Body of pancreas (tissue), 4 donors: Measurements from ENCODE around the gene F8. TPM values are rescaled to one million over a fixed set of nuclear protein-coding genes. Genes with fewer than 3 reads are reported as not detected.

ENCODE experiments used
- ATAC-seq: fragments of 150-250 bp; one replicate; pipeline ENCODE4 v1.9.1; 2016
- DNase-seq, 4 donors: peaks; one replicate each; pipeline ENCODE4 v3.0.0-alpha.2; 2019
- H3K27ac ChIP-seq, 4 donors: fragments of 200-600 bp; sonication (generic); 1 replicate in 3 of 4; 2 replicates in 1 of 4; pipeline versions ENCODE4 v1.5.1 to v1.6.1; 2016 to 2019; ENCODE audit warnings: mild to moderate bottlenecking in 1 of 4, mixed read lengths in 1 of 4, moderate library complexity in 1 of 4
- H3K27me3 ChIP-seq, 2 donors: fragments of 200-600 bp; sonication (generic); one replicate each; pipeline ENCODE4 v1.6.0; 2016; ENCODE audit warnings: mild to moderate bottlenecking in 1 of 2
- H3K36me3 ChIP-seq, 2 donors: fragments of 200-600 bp; sonication (generic); replicated peaks in 1 of 2; 2 replicates each; pipeline ENCODE4 v1.5.1; 2016; ENCODE audit warnings: low read depth in 2 of 2; ENCODE audit not compliant: insufficient read depth in 1 of 2
- H3K4me1 ChIP-seq: fragments of 200-600 bp; sonication (generic); one replicate; pipeline ENCODE4 v1.6.0; 2016
- H3K4me3 ChIP-seq, 2 donors: fragments of 200-600 bp; sonication (generic); 1 replicate in 1 of 2; 2 replicates in 1 of 2; pipeline ENCODE4 v1.5.1; 2016 to 2019
- H3K9me3 ChIP-seq, 3 donors: fragments of 200-600 bp; sonication (generic); 1 replicate in 2 of 3; 2 replicates in 1 of 3; pipeline ENCODE4 v1.5.1; 2016
- POLR2A ChIP-seq, 3 donors: fragments of 450-650 bp; IDR thresholded peaks; one replicate each; pipeline ENCODE4 v1.6.1; 2016; ENCODE audit warnings: antibody characterized with exemption in 3 of 3, mild to moderate bottlenecking in 2 of 3
- WGBS, 2 donors: methylation state at CpG; one replicate each; pipeline ENCODE4 v1.1.5; 2017; 5-methylcytosine and 5-hydroxymethylcytosine counted together
- intact Hi-C: fragments of 100-400 bp; cut with DNase I; formaldehyde crosslinking; loops from one replicate; pipeline ENCODE4 v1.15.1; 2023
- total RNA-seq, 2 donors: library from RNA; depleted of rRNA; stranded (reverse); fragments of >200 nt; gene quantifications; one replicate each; pipeline ENCODE4 v1.1.0, GENCODE V29; 2016
- TF ChIP-seq, protein P1 (sequence below), 7 experiments: fragments of 450-650 bp in 4 of 7; fragments of 200-600 bp in 3 of 7; sonication (generic) in 3 of 7; IDR thresholded peaks; one replicate each; pipeline ENCODE4 v1.5.1; 2016 to 2019; ENCODE audit warnings: antibody characterized with exemption in 7 of 7

F8 gene
- total RNA-seq, 2 donors from 2014 or later = 5.7 to 9.2 TPM

GRCh38 chrX:155046129-155046810 lies 23.7 kb upstream of the F8 start:
- Histone ChIP-seq H3K9me3 (no peaks in the 10 kb centered on the region), H3K27ac (peak overlapping the region in 2 of 4 donors; percentile 40 to 58), H3K4me3 (no peak overlapping the region), H3K4me1 (peaks cover 46% of the 10 kb centered on the region), H3K36me3 (no peaks in the 10 kb centered on the region), H3K27me3 (no peaks in the 10 kb centered on the region)
- TF ChIP-seq POLR2A (IDR thresholded peaks at IDR 0.05) = no peak
- TF ChIP-seq, protein P1, sequence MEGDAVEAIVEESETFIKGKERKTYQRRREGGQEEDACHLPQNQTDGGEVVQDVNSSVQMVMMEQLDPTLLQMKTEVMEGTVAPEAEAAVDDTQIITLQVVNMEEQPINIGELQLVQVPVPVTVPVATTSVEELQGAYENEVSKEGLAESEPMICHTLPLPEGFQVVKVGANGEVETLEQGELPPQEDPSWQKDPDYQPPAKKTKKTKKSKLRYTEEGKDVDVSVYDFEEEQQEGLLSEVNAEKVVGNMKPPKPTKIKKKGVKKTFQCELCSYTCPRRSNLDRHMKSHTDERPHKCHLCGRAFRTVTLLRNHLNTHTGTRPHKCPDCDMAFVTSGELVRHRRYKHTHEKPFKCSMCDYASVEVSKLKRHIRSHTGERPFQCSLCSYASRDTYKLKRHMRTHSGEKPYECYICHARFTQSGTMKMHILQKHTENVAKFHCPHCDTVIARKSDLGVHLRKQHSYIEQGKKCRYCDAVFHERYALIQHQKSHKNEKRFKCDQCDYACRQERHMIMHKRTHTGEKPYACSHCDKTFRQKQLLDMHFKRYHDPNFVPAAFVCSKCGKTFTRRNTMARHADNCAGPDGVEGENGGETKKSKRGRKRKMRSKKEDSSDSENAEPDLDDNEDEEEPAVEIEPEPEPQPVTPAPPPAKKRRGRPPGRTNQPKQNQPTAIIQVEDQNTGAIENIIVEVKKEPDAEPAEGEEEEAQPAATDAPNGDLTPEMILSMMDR (IDR thresholded peaks at IDR 0.05) = no peak
- DNase-seq (peak in 1 of 4 donors; percentile 16), ATAC-seq (peak; percentile 66)
- intact Hi-C loops = no loop called here
- 49 to 50% methylated on average over 6 of the region's 6 CpGs for WGBS, 2 donors

GRCh38 chrX:155035688-155036087 lies 13.2 kb upstream of the F8 start:
- Histone ChIP-seq H3K4me3 (no peak overlapping the region), H3K36me3 (no peaks in the 10 kb centered on the region), H3K9me3 (no peaks in the 10 kb centered on the region), H3K27ac (no peak overlapping the region), H3K4me1 (no peaks in the 10 kb centered on the region), H3K27me3 (no peaks in the 10 kb centered on the region)
- DNase-seq (no peak), ATAC-seq (no peak)
- intact Hi-C loops = no loop called here
- 91 to 92% methylated on average over 4 of the region's 4 CpGs for WGBS, 2 donors
- TF ChIP-seq POLR2A (IDR thresholded peaks at IDR 0.05) = no peak
- TF ChIP-seq, protein P1 (IDR thresholded peaks at IDR 0.05) = no peak

DNA sequence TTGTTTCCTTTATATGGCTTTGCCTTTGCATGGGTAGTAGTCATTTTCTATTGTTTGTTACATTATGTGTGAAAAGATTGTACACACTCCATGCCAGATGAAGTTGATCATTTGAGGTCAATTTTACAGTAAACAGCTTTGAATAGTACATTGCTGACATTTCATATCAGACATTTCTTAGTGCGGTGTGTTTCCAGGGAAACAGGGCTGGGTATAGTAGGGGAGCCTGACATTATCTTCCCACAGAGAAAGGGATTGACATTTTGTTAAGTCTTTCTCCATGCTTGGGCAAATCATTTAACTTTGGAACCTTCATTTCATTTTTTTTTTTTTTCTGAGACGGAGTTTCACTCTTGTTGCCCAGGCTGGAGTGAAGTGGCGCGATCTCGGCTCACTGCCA lies 9.1 kb upstream of the F8 start:
- Histone ChIP-seq H3K27me3 (no peaks in the 10 kb centered on the region), H3K27ac (peak overlapping the region in 2 of 4 donors; percentile 6 to 50), H3K4me1 (no peaks in the 10 kb centered on the region), H3K4me3 (no peak overlapping the region), H3K36me3 (no peaks in the 10 kb centered on the region), H3K9me3 (no peaks in the 10 kb centered on the region)
- WGBS, 2 donors = 38 to 75% methylated on average over 1 to 5 of the region's 5 CpGs
- DNase-seq (no peak), ATAC-seq (no peak)
- intact Hi-C loops = no loop called here
- TF ChIP-seq, protein P1 (IDR thresholded peaks at IDR 0.05) = no peak
- no peak for TF ChIP-seq POLR2A (IDR thresholded peaks at IDR 0.05)

GRCh38 chrX:155028877-155029291 lies 6.4 kb upstream of the F8 start:
- Histone ChIP-seq H3K36me3 (no peaks in the 10 kb centered on the region), H3K27me3 (no peaks in the 10 kb centered on the region), H3K27ac (peak overlapping the region; percentile 87 to 99 (median 96)), H3K9me3 (no peaks in the 10 kb centered on the region), H3K4me3 (no peak overlapping the region), H3K4me1 (peaks cover 18% of the 10 kb centered on the region)
- WGBS, 2 donors = 36 to 58% methylated on average over 2 of the region's 2 CpGs
- TF ChIP-seq, protein P1 (IDR thresholded peaks at IDR 0.05) = no peak
- peak in 2 of 3 donors; percentile 21 to 49 for TF ChIP-seq POLR2A (IDR thresholded peaks at IDR 0.05)
- ATAC-seq = no peak
- DNase-seq = peak in 1 of 4 donors; percentile 18
- intact Hi-C loops = no loop called here

GRCh38 chrX:155028129-155028528 lies 5.6 kb upstream of the F8 start:
- no peak for TF ChIP-seq POLR2A (IDR thresholded peaks at IDR 0.05)
- TF ChIP-seq, protein P1 (IDR thresholded peaks at IDR 0.05) = no peak
- H3K36me3 ChIP-seq = no peaks in the 10 kb centered on the region
- no peak overlapping the region for H3K4me3 ChIP-seq
- DNase-seq (no peak), ATAC-seq (no peak)
- peak overlapping the region; percentile 87 to 99 (median 96) for H3K27ac ChIP-seq
- intact Hi-C loops = no loop called here
- peaks cover 20% of the 10 kb centered on the region for H3K4me1 ChIP-seq
- WGBS, 2 donors = 3 to 13% methylated on average over 3 of the region's 3 CpGs
- no peaks in the 10 kb centered on the region for H3K9me3 ChIP-seq
- H3K27me3 ChIP-seq = no peaks in the 10 kb centered on the region
